Rectal smooth muscle tissue (tissue), 1 donor: ENCODE measurements around the gene COX8A.

ENCODE experiments used
- H3K27ac ChIP-seq: one replicate; pipeline ENCODE4 v1.7.0; 2013; ENCODE audit warnings: low read depth, low read length, inconsistent platforms
- H3K27me3 ChIP-seq: one replicate; pipeline ENCODE4 v1.7.0; 2013; ENCODE audit warnings: low read length; ENCODE audit not compliant: control insufficient read depth, insufficient read depth
- H3K36me3 ChIP-seq: one replicate; pipeline ENCODE4 v1.7.0; 2013; ENCODE audit warnings: low read length; ENCODE audit not compliant: control insufficient read depth, insufficient read depth
- H3K4me1 ChIP-seq: one replicate; pipeline ENCODE4 v1.7.0; 2013; ENCODE audit warnings: low read length; ENCODE audit not compliant: control insufficient read depth, insufficient read depth
- H3K4me3 ChIP-seq: one replicate; pipeline ENCODE4 v1.7.0; 2013; ENCODE audit warnings: low read length
- H3K9ac ChIP-seq: one replicate; pipeline ENCODE4 v1.7.0; 2013; ENCODE audit warnings: low read length

The COX8A gene

DNA sequence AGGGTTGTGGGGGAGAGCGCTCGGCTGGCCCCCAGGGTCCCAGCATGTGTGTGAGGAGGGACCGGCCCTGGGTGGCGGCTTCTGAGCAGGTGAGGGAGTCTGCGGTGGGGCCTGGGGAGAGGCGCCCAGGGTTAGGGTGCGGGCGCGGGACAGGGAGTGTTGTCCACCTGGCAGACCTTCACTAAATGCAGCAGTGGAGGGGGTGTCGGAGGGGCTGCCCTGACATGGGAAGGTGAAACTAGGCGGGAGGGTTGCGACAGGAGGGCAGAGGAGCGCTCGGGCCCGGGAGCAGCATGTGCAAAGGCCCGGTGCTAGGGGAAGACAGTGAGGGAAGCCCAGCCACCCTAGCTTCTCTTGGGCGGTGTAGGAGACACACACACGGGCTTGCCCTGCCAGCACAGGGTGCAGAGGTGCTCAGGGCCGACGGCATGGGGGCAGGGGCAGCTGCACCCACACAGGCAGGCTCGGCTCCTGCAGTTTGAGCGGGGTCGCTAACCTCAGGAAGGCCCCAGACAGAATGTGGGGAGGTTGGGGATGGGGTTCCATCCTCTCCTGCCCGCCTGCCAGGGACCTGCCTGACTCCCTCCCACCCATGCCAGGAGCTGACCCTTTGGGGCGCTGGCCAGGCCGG is 34.0 kb downstream of the COX8A start:
- no peak overlapping the region for H3K27ac ChIP-seq
- no peaks in the 10 kb centered on the region for H3K4me1 ChIP-seq
- no peak overlapping the region for H3K9ac ChIP-seq

DNA sequence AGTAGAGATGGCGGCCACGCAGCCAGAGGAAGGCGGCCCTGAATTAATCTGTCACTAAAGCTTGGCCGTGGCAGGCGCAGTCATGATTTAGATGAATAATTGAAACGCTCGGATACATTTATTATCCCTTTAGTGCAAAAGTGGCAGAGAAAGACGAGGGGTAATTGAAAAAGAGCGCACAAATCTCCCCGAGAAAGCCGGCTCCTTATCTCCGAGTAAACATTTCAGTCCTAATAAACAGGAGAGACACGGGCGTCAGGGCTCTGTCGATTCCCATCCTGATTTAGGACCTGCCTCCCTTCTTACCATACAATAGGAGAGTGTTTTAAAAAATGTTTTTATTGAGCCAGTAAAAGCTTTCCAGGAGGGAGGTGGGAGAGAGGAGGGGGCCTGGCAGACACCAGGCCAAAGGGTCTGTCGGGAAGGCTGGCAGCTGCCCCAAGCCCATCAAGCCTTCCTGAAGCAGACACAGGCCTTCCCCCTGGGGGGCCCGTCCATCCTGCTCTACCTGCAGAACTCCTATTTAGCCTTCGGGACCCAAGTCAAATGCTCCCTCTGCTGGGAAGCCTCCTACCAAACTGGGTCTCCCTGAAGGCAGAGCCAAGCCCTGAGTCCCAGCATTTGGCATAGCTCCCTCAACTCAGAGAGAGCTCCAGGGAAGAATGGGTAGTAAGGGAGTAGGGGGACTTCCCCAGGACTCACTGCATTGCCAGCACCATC is 34.7 kb downstream of the COX8A start:
- Histone ChIP-seq H3K9ac (no peak overlapping the region), H3K4me3 (no peak overlapping the region), H3K36me3 (no peaks in the 10 kb centered on the region), H3K27me3 (no peaks in the 10 kb centered on the region), H3K27ac (no peak overlapping the region), H3K4me1 (no peaks in the 10 kb centered on the region)

More for the DNA sequence above, 34.0 kb downstream of the COX8A start:
- Histone ChIP-seq H3K4me3 (no peak overlapping the region), H3K27me3 (no peaks in the 10 kb centered on the region), H3K36me3 (no peaks in the 10 kb centered on the region)

DNA sequence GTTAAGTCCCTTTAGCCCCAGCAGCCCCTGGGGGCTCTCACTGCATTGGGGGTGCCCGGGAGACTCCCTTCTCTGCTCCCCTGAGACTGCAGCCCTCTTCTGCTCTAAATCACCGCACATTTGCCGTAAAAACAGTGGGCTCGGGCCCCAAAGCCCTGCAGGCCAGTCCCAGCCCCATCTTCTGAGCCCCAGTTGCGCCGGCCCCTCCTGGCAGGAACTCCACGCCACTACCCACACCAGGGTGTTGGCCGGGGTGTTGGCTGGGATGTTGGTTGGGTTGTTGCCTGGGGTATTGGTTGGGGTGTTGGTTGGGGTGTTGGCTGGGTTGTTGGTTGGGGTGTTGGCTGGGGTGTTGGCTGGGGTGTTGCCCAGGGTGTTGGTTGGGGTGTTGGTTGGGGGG is 35.3 kb downstream of the COX8A start:
- H3K9ac ChIP-seq, result no peak overlapping the region
- H3K36me3 ChIP-seq, result no peaks in the 10 kb centered on the region
- H3K4me3 ChIP-seq, result no peak overlapping the region
- no peaks in the 10 kb centered on the region for H3K4me1 ChIP-seq
- no peaks in the 10 kb centered on the region for H3K27me3 ChIP-seq
- H3K27ac ChIP-seq, result no peak overlapping the region

DNA sequence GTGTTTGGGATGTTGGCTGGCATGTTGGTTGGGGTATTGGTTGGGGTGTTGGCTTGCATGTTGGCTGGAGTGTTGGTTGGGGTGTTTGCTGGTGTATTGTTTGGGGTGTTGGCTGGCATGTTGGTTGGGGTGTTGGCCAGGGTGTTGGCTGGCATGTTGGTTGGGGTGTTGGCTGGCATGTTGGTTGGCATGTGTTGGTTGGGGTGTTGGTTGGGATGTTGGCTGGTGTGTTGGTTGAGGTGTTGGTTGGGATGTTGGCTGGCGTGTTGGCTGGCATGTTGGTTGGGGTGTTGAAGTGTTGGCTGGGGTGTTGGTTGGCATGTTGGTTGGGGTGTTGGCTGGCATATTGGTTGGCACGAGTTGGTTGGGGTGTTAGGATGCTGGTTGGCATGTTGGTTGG is 36.4 kb downstream of the COX8A start:
- Histone ChIP-seq H3K4me1 (no peaks in the 10 kb centered on the region), H3K4me3 (no peak overlapping the region), H3K27ac (no peak overlapping the region), H3K27me3 (no peaks in the 10 kb centered on the region), H3K36me3 (no peaks in the 10 kb centered on the region), H3K9ac (no peak overlapping the region)

DNA sequence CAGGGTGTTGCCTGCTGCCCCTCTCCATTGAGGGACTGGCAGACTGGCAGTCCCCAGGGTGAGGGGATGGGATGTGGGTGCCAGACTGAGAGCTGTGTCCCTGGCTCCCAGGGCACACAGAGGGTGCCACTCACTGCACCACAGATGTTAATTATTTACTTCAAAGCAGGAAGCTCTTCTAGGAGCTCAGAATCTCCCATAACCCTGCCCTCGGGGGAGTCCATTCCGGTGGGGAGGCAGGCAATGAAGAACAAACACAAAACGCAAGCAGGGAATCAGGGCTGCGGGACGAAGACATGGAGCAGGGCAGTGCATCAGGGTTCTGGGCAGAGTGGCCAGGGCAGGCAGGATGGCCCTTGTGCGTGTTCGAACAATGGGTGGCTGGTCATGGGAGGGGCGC is 37.0 kb downstream of the COX8A start:
- no peak overlapping the region for H3K4me3 ChIP-seq
- no peaks in the 10 kb centered on the region for H3K36me3 ChIP-seq
- no peaks in the 10 kb centered on the region for H3K27me3 ChIP-seq
- no peak overlapping the region for H3K27ac ChIP-seq
- no peak overlapping the region for H3K9ac ChIP-seq
- H3K4me1 ChIP-seq, result no peaks in the 10 kb centered on the region

DNA sequence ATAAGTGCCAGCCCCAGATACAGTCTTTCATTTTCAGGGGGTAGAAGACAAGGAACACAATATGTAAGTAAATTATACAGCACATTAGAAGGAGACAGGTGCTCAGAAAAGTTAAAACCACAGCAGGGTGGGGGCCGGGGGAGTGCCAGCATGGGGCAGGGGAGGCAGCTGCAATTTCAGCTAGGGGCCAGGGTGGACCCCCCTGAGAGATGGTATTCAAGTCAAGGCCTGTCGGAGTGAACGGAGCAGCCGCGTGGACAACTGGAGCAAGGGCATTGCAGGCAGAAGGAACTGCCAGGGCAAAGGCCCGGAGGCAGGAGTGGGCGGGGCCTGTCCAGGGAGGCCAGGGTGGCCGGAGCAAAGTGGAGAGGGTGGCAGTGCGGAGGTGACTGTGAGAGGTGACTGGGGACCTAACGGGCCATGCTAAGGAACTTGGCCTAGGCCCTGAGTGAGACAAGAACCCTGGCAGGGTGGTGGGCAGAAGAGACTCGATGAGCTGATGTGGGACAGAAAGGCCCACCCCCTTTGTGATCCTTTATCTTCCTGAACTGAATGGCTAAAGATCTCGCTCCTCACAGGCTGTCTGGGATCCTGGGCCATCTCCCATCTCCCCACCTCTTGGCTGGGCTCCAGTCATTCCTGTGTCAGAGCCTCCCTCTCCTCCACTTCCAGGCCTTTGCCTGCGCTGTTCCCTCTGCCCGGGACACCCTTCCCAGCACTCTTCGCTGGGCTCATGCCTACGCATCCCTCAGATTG is 38.9 kb downstream of the COX8A start:
- Histone ChIP-seq H3K27ac (no peak overlapping the region), H3K36me3 (no peaks in the 10 kb centered on the region), H3K27me3 (no peaks in the 10 kb centered on the region)

DNA sequence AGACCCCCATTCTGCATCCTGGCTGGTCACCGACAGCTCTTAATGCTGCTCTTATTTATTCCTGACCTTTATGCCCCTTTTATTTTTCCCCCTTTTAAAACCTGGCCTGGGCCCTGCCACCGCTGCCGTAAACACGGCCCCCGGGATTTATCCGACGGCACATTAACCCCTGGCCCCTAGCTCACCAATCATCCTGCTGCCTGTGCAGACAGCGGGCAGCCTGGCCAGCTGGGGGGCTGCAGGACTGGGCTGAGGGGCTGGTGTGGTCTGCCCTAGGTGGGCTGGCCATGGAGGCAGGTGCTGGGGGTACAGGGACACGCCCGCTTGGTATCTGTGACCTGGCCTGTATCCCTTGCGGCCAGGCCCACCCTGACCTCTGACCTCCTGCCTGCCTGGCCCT is 39.9 kb downstream of the COX8A start:
- no peak overlapping the region for H3K27ac ChIP-seq
- H3K36me3 ChIP-seq, result no peaks in the 10 kb centered on the region
- H3K27me3 ChIP-seq, result no peaks in the 10 kb centered on the region
- no peaks in the 10 kb centered on the region for H3K4me1 ChIP-seq
- H3K9ac ChIP-seq, result no peak overlapping the region
- no peak overlapping the region for H3K4me3 ChIP-seq

More for the DNA sequence above, 38.9 kb downstream of the COX8A start:
- no peak overlapping the region for H3K9ac ChIP-seq
- no peaks in the 10 kb centered on the region for H3K4me1 ChIP-seq
- H3K4me3 ChIP-seq, result no peak overlapping the region

DNA sequence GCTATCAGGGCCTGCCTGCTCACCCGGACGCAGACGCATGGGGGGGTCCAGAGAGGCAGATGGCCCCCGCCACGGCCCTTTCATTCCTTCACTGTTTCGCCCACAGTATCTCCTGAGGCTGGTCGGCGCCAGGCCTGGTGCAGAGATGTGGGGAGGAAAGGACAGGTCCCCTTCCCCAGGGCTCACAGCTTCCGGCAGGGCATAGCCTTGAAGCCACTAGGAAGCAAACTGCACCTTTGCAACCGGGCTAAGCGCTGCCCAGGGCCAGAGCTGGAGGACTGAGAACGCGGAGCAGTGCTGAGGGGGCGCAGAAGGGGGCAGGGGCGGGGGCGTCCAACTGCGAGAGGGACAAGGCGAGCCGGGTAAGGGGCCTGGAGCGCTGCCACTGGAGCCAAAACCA is 41.1 kb downstream of the COX8A start:
- no peak overlapping the region for H3K9ac ChIP-seq
- no peak overlapping the region for H3K27ac ChIP-seq
- H3K27me3 ChIP-seq, result no peaks in the 10 kb centered on the region
- no peaks in the 10 kb centered on the region for H3K4me1 ChIP-seq
- H3K36me3 ChIP-seq, result no peaks in the 10 kb centered on the region
- no peak overlapping the region for H3K4me3 ChIP-seq

DNA sequence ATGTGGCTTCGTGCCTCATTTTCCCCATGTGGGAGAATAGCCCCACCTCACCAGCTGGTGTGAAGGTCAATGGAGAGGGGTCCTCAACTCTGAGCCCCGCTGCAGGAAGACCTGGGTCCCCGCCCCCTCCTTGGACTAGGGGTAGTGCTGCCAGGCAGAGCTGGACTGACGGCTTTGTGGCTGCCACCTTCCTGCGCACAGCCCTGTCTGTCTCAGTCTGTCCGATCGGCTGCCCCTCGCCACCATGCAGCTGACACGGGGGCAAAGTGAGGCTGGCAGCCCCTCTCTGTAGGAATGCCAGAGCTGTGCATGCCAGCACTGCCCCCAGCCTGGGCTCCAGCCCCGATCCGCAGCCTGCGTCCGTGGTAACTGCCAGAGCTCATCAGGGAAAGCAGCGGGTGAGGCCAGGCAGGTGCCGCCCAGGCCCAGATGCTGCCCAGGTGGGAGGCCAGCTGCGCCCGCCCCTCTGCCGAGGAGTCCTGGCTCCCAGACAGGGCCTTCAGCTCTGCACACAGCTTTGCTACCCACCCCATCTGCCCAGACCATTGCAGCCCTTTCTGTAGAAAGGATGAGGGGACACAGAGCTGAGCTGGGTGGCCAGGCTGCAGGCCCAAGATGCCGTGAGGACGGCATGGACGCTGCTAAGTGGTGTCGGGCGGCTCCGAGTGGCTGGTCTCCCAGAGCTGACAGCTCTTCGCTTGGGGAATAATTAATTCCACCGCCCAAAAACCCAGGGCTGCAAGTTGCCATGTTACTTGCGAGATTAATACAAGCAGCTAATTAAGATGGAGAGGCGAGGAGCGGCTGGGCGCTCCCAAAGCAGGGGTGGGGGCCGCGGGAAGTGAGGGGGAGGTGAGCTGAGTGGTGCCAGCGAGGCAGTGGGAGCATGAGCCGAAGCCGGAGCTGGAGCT is 41.8 kb downstream of the COX8A start:
- H3K9ac ChIP-seq, result no peak overlapping the region
- H3K4me1 ChIP-seq, result no peaks in the 10 kb centered on the region
- no peaks in the 10 kb centered on the region for H3K27me3 ChIP-seq
- H3K36me3 ChIP-seq, result no peaks in the 10 kb centered on the region
- no peak overlapping the region for H3K4me3 ChIP-seq
- H3K27ac ChIP-seq, result no peak overlapping the region

DNA sequence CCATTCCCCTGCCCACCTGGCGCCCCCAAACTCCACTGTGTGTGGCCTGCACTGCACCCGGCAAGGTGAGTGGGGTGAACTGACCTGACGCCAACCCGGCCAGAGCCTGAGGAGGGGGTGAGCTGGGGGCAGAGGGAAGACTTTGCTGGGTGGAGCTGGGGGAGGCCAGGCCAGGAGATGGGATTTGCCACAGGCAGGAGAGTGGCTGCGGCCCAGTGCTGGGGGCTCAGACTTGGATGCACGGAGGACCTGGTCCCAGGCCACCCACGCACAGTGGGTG is 43.5 kb downstream of the COX8A start:
- H3K27ac ChIP-seq, result no peak overlapping the region
- H3K36me3 ChIP-seq, result no peaks in the 10 kb centered on the region
- H3K9ac ChIP-seq, result no peak overlapping the region
- H3K4me3 ChIP-seq, result no peak overlapping the region
- no peaks in the 10 kb centered on the region for H3K27me3 ChIP-seq
- H3K4me1 ChIP-seq, result no peaks in the 10 kb centered on the region

DNA sequence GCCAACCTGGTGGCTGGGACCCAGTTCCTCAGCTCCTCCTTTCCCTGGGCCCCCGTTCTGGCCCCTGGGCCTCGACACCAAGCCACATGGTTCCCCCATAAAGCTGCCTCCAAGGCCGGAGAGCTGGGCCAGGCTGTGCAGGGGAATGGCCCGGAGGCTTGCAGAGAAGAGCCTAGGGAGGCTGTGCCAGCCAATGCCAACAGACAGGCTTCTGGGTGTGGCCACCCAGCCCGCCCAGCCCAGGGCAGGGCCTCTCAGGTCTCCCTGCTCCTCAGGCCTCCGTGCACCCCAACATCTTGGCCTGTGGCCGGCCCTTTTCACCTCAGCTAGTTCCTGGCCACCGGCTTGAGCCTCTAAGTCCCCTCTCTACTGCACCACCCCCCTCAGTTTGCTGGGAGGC is 43.9 kb downstream of the COX8A start:
- Histone ChIP-seq H3K4me3 (no peak overlapping the region), H3K27ac (no peak overlapping the region), H3K36me3 (no peaks in the 10 kb centered on the region), H3K4me1 (no peaks in the 10 kb centered on the region), H3K9ac (no peak overlapping the region), H3K27me3 (no peaks in the 10 kb centered on the region)
